OCI-LY7 (cell line): ENCODE data around the gene ZNF276. TPM values are rescaled to one million over a fixed set of nuclear protein-coding genes. Genes with fewer than 3 reads are reported as not detected.
"Not testable (repeated sequence)": the region's sequence is repeated elsewhere in the genome, so short reads cannot be mapped to it uniquely, and the experiment has no call there.

Experiments used
- BruUV-seq: library from RNA; stranded (reverse); fragments of 400-500 nt; replicated peaks from 2 replicates; lab custom pipeline; 2021; lab: Mats Ljungman, UMichigan
- CTCF ChIA-PET: fragments of 300-600 bp; sonication (Branson Sonifier 250); formaldehyde crosslinking; loops from one replicate; lab custom pipeline; 2022; ENCODE audit warnings: antibody characterized with exemption; ENCODE audit not compliant: unreplicated experiment; lab: Charles Lee
- POLR2A ChIA-PET: fragments of 300-600 bp; sonication (Branson Sonifier 250); formaldehyde crosslinking; loops from one replicate; lab custom pipeline; 2022; ENCODE audit warnings: antibody characterized with exemption; lab: Charles Lee
- DNase-seq: peaks from one replicate; pipeline ENCODE4 v3.0.0-alpha.2; 2015; ENCODE audit warnings: low spot score
- H2AFZ ChIP-seq: fragments of 200-600 bp; sonication (generic), shearing (Covaris generic); 2 replicates; pipeline ENCODE4 v1.6.1; 2014; ENCODE audit warnings: mild to moderate bottlenecking, antibody characterized with exemption, low read length, moderate library complexity
- H3K27ac ChIP-seq: fragments of 200-600 bp; sonication (generic); 2 replicates; pipeline ENCODE4 v1.5.1; 2014; ENCODE audit warnings: mixed run types, low read depth, mild to moderate bottlenecking, moderate library complexity, low read length, inconsistent platforms; ENCODE audit not compliant: poor library complexity, severe bottlenecking
- H3K36me3 ChIP-seq: fragments of 200-600 bp; sonication (generic); 2 replicates; pipeline ENCODE4 v1.6.1; 2014; ENCODE audit warnings: mild to moderate bottlenecking, antibody characterized with exemption, low read length, moderate library complexity, mixed read lengths; ENCODE audit not compliant: insufficient read depth
- H3K4me1 ChIP-seq: fragments of 200-600 bp; sonication (generic); 2 replicates; pipeline ENCODE4 v1.5.1; 2014; ENCODE audit warnings: mild to moderate bottlenecking, low read length; ENCODE audit not compliant: insufficient read depth, poor library complexity, severe bottlenecking
- H3K4me2 ChIP-seq: fragments of 200-600 bp; sonication (generic); 2 replicates; pipeline ENCODE4 v1.6.1; 2014; ENCODE audit warnings: mild to moderate bottlenecking, low read length
- H3K4me3 ChIP-seq: fragments of 200-600 bp; sonication (generic); 2 replicates; pipeline ENCODE4 v1.5.1; 2014; ENCODE audit warnings: mild to moderate bottlenecking, low read depth, low read length; ENCODE audit not compliant: poor library complexity, severe bottlenecking
- H3K79me2 ChIP-seq: fragments of 200-600 bp; sonication (generic); 2 replicates; pipeline ENCODE4 v1.6.1; 2016; ENCODE audit warnings: low read depth, mild to moderate bottlenecking, low read length, moderate library complexity, mixed read lengths; ENCODE audit not compliant: insufficient read depth
- H3K9me2 ChIP-seq: fragments of 200-600 bp; sonication (generic); 2 replicates; pipeline ENCODE4 v1.6.1; 2016; ENCODE audit warnings: mild to moderate bottlenecking, low read length, mixed read lengths; ENCODE audit not compliant: insufficient read depth
- H3K9me3 ChIP-seq: fragments of 200-600 bp; sonication (generic); 2 replicates; pipeline ENCODE4 v1.6.1; 2014; ENCODE audit warnings: mild to moderate bottlenecking, mixed run types, low read length, mixed read lengths
- H4K20me1 ChIP-seq: fragments of 200-600 bp; sonication (generic); 2 replicates; pipeline ENCODE4 v1.6.1; 2014; ENCODE audit warnings: mild to moderate bottlenecking, antibody characterized with exemption, low read length, moderate library complexity, mixed read lengths; ENCODE audit not compliant: insufficient read depth
- EZH2phosphoT487 ChIP-seq: fragments of 200-600 bp; sonication (generic); IDR thresholded peaks from 2 replicates; pipeline ENCODE4 v1.6.1; 2018; ENCODE audit warnings: low read depth, borderline replicate concordance, mild to moderate bottlenecking, mixed run types, antibody characterized with exemption, low read length, moderate library complexity, mixed read lengths
- intact Hi-C: fragments of 100-400 bp; cut with micrococcal nuclease; formaldehyde crosslinking; loops from one replicate; pipeline ENCODE4 v1.10.0; 2022; ENCODE audit not compliant: unreplicated experiment
- total RNA-seq, 2 experiments: library from RNA; depleted of rRNA in 1 of 2; stranded (reverse); fragments of >200 nt in 1 of 2; shearing (Covaris generic) in 1 of 2; gene quantifications; 2 replicates each; pipeline ENCODE4 v1.2.3, GENCODE V29; 2014 to 2022
- TF ChIP-seq, protein P1 (sequence below): fragments of 200-600 bp; sonication (generic); conservative IDR thresholded peaks from 2 replicates; pipeline ENCODE4 v1.5.1; 2014; ENCODE audit warnings: mild to moderate bottlenecking, antibody characterized with exemption, low read length, moderate library complexity, mixed read lengths

The ZNF276 gene
- total RNA-seq, 2 experiments from 2014 or later: 27.4 to 30.8 TPM

DNA sequence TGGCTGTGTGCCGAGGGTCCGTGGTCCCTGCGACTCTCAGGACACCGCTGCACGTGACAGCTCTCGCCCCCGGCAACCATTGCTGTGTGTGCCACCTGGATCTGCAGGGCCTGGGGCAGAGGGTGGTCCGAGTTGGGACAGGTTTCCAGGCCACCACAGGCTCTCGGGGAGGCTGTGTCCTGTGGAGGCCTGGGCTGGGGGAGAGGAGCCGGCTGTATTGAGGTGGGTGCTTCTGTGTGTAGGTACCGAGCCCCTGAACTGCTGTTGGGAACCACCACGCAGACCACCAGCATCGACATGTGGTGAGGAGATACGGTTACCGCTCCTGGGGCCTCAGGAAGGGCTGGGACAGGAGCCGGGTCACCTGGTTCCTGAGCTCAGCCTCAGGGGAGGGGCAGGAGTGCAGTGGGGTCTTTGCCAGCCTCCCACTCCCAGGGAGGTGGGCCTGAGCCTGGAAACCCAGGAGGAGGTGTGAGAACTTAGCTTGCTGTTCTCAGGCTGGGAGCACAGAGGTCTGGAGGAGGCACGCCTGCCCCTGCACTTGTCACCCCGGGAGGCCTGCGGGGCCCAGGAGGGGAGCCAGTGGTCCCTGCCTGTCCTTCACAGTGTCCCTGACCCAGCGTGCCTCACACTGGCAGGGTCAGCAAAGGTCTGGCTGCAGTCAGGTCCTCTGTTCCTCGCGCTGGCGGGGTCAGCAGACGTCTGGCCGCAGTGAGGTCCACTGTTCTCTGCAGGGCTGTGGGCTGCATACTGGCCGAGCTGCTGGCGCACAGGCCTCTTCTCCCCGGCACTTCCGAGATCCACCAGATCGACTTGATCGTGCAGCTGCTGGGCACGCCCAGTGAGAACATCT lies 27.2 kb upstream of the ZNF276 start:
- no TSS peak for BruUV-seq
- ChIA-PET POLR2A (no interaction called here), CTCF (no interaction called here)
- Histone ChIP-seq H3K27ac (no peak overlapping the region), H3K4me2 (no peak overlapping the region), H3K79me2 (peaks cover 4% of the 10 kb centered on the region; the same call in 1 of the 2 replicates), H2AFZ (no peak overlapping the region), H3K4me3 (no peak overlapping the region), H4K20me1 (no peaks in the 10 kb centered on the region), H3K9me3 (no peaks in the 10 kb centered on the region), H3K4me1 (peaks cover 10% of the 10 kb centered on the region), H3K36me3 (peaks cover 77% of the 10 kb centered on the region), H3K9me2 (no peaks in the 10 kb centered on the region)
- TF ChIP-seq, protein P1, sequence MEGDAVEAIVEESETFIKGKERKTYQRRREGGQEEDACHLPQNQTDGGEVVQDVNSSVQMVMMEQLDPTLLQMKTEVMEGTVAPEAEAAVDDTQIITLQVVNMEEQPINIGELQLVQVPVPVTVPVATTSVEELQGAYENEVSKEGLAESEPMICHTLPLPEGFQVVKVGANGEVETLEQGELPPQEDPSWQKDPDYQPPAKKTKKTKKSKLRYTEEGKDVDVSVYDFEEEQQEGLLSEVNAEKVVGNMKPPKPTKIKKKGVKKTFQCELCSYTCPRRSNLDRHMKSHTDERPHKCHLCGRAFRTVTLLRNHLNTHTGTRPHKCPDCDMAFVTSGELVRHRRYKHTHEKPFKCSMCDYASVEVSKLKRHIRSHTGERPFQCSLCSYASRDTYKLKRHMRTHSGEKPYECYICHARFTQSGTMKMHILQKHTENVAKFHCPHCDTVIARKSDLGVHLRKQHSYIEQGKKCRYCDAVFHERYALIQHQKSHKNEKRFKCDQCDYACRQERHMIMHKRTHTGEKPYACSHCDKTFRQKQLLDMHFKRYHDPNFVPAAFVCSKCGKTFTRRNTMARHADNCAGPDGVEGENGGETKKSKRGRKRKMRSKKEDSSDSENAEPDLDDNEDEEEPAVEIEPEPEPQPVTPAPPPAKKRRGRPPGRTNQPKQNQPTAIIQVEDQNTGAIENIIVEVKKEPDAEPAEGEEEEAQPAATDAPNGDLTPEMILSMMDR: no peak
- no peak for TF ChIP-seq EZH2phosphoT487
- DNase-seq: no peak
- intact Hi-C loops: no loop called here

DNA sequence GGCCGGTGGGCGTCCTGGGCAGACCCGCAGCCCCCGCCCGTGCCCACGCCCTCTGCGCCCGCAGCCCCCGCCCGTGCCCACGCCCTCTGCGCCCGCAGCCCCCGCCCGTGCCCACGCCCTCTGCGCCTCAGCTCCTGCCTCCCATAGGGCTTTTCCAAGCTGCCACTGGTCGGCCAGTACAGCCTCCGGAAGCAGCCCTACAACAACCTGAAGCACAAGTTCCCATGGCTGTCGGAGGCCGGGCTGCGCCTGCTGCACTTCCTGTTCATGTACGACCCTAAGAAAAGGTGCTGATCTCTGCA lies 26.6 kb upstream of the ZNF276 start:
- H3K79me2 ChIP-seq, DNase-seq, H3K4me2 ChIP-seq, H3K4me3 ChIP-seq, CTCF ChIA-PET, POLR2A ChIA-PET, H2AFZ ChIP-seq, H3K27ac ChIP-seq, H3K9me3 ChIP-seq, intact Hi-C loops, H3K9me2 ChIP-seq, H4K20me1 ChIP-seq, BruUV-seq: not testable (repeated sequence)
- H3K4me1 ChIP-seq: peaks cover 11% of the 10 kb centered on the region
- peaks cover 73% of the 10 kb centered on the region for H3K36me3 ChIP-seq

DNA sequence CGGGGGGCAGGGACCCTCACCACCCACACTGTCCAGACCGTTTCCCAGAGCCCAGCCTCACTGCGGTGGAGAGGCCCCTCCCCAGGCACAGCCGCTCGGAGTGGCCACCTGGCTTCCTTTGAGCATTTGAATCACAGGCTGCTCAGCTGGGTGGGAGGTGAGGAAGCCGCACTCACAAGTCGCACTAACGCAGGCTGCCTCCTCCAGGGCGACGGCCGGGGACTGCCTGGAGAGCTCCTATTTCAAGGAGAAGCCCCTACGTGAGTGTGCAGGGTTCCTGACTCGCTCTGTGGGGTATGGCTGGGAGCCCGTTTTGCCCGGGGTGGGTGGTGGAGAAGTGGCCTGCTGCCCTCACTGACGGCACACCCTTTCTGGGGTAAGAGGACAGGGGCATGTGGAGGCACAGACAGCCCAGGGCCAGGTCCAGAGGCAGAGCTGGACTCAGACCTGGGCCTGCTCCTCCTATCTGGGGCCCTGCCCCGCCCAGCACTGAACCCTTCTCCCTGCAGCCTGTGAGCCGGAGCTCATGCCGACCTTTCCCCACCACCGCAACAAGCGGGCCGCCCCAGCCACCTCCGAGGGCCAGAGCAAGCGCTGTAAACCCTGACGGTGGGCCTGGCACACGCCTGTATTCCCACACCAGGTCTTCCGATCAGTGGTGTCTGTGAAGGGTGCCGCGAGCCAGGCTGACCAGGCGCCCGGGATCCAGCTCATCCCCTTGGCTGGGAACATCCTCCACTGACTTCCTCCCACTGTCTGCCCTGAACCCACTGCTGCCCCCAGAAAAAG lies 26.1 kb upstream of the ZNF276 start:
- peaks cover 16% of the 10 kb centered on the region for H3K4me1 ChIP-seq
- no peaks in the 10 kb centered on the region for H3K9me2 ChIP-seq
- no peaks in the 10 kb centered on the region for H3K79me2 ChIP-seq
- intact Hi-C loops: no loop called here
- no peak for TF ChIP-seq EZH2phosphoT487
- TF ChIP-seq, protein P1: no peak
- CTCF ChIA-PET: no interaction called here
- no peak overlapping the region for H3K4me3 ChIP-seq
- H3K9me3 ChIP-seq: no peaks in the 10 kb centered on the region
- H3K27ac ChIP-seq: no peak overlapping the region
- H3K36me3 ChIP-seq: peaks cover 68% of the 10 kb centered on the region
- DNase-seq: no peak
- POLR2A ChIA-PET: no interaction called here
- H4K20me1 ChIP-seq: no peaks in the 10 kb centered on the region
- H2AFZ ChIP-seq: no peak overlapping the region
- BruUV-seq: no TSS peak
- H3K4me2 ChIP-seq: no peak overlapping the region
